Transverse colon (tissue), 4 donors: ENCODE results near the gene TGIF1. TPM values are rescaled to one million over a fixed set of nuclear protein-coding genes. Genes with fewer than 3 reads are reported as not detected.

Experiments
- DNase-seq: peaks from one replicate; pipeline ENCODE4 v3.0.0-alpha.2; 2019
- H3K27ac ChIP-seq, 4 donors: fragments of 200-600 bp; sonication (generic); 2 replicates each; pipeline ENCODE4 v1.5.1; 2016 to 2018; ENCODE audit warnings: inconsistent platforms in 4 of 4
- H3K27me3 ChIP-seq: fragments of 200-600 bp; sonication (generic); 2 replicates; pipeline ENCODE4 v1.5.1; 2017; ENCODE audit warnings: inconsistent platforms
- H3K36me3 ChIP-seq, 4 donors: fragments of 200-600 bp; sonication (generic); 2 replicates each; pipeline ENCODE4 v1.5.1; 2017 to 2019; ENCODE audit warnings: inconsistent platforms in 4 of 4
- H3K4me1 ChIP-seq, 4 donors: fragments of 200-600 bp; sonication (generic); 2 replicates each; pipeline ENCODE4 v1.5.1; 2017 to 2020; ENCODE audit warnings: inconsistent platforms in 4 of 4
- H3K4me3 ChIP-seq, 4 donors: fragments of 200-600 bp; sonication (generic); 1 replicate in 1 of 4; 2 replicates in 3 of 4; pipeline versions ENCODE4 v1.5.1 to v1.6.1; 2017 to 2019; ENCODE audit warnings: inconsistent platforms in 4 of 4
- H3K9me3 ChIP-seq, 2 donors: fragments of 200-600 bp; sonication (generic); 2 replicates each; pipeline ENCODE4 v1.5.1; 2017 to 2019; ENCODE audit warnings: inconsistent platforms in 2 of 2
- EP300 ChIP-seq: sonication (generic); formaldehyde crosslinking; IDR thresholded peaks from one replicate; pipeline ENCODE4 v1.6.1; 2017; ENCODE audit warnings: antibody characterized with exemption, low read depth
- POLR2A ChIP-seq: fragments of 450-650 bp; IDR thresholded peaks from one replicate; pipeline ENCODE4 v1.6.1; 2016; ENCODE audit warnings: antibody characterized with exemption, mild to moderate bottlenecking, moderate library complexity
- POLR2AphosphoS5 ChIP-seq, 3 donors: sonication (generic); formaldehyde crosslinking; IDR thresholded peaks; one replicate each; pipeline ENCODE4 v1.6.1; 2016; ENCODE audit warnings: antibody characterized with exemption in 3 of 3
- WGBS, 2 donors: methylation state at CpG; one replicate each; pipeline ENCODE4 v1.1.5; 2018; ENCODE audit warnings: low coverage in 1 of 2; 5-methylcytosine and 5-hydroxymethylcytosine counted together
- in situ Hi-C, 4 donors: fragments of 200-750 bp; cut with MboI; loops; one replicate each; pipeline versions ENCODE4 v1.15.0 to v1.15.1; 2017; ENCODE audit warnings: low sequenced_read_pairs in 3 of 4, low pct_ligation_motif_present in 1 of 4, low pct_unique_long_range_greater_than_20kb in 1 of 4
- intact Hi-C: fragments of 100-400 bp; cut with DNase I; formaldehyde crosslinking; loops from one replicate; pipeline ENCODE4 v1.15.1; 2023; ENCODE audit warnings: low total_unique reads
- total RNA-seq, 4 donors: library from RNA; depleted of rRNA; stranded (reverse); fragments of >200 nt; gene quantifications; one replicate each; pipeline ENCODE4 v1.1.0, GENCODE V29; 2016
- TF ChIP-seq, protein P1 (sequence below), 5 experiments: fragments of 200-600 bp in 3 of 5; fragments of 450-650 bp in 2 of 5; sonication (generic) in 3 of 5; IDR thresholded peaks; 1 replicate in 2 of 5; 2 replicates in 3 of 5; pipeline ENCODE4 v1.5.1; 2016 to 2017; ENCODE audit warnings: antibody characterized with exemption in 5 of 5, inconsistent platforms in 3 of 5, mild to moderate bottlenecking in 2 of 5, moderate library complexity in 1 of 5

The TGIF1 gene
- total RNA-seq, 4 donors from 2014 or later: 23.2 to 166 (median 53.3) TPM

DNA sequence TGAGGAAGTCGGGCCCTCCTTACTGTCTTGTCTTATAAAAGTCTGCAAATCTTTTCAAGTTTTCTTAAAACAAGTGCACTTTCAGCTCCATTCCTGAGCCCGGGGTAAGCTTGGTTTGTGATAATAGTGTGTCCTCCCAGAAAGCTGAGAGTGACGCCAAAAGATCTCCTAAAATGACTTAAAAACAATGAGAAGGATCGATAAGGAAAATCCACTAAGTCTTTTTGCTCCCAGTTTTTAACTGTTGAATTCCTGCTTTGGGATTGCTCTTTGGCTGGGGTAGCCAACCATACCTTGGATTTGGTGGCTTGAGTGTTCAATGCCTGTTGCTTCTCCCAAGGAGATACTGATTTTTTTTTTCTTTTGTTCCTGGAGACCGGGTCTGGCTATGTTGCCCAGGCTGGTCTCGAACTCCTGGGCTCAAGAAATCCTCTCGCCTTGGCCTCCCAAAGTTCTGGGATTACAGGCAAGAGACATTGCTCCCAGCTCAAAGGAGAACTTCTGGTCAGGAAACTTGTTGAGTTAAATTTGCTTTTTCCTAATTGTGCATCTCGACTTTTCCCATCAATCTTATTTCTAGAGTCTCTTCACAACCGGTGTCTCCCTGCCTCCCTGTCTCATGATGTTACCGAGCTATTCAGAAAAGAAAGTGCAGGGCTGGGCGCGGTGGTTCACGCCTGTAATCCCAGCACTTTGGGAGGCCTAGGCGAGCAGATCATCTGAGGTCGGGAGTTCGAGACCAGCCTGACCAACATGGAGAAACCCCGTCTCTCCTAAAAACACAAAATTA lies 3.0 kb downstream of the TGIF1 start:
- no peaks in the 10 kb centered on the region for H3K27me3 ChIP-seq
- peak overlapping the region; percentile 68 to 87 (median 80) for H3K4me3 ChIP-seq
- peak overlapping the region; percentile 98 to 99 (median 99) for H3K27ac ChIP-seq
- peaks cover 16 to 47% (median 32%) of the 10 kb centered on the region in 4 donors for H3K4me1 ChIP-seq
- WGBS, 2 donors: 27 to 31% methylated on average over 7 to 17 of the region's 17 CpGs
- peak; percentile 37 for DNase-seq
- H3K9me3 ChIP-seq: no peaks in the 10 kb centered on the region
- H3K36me3 ChIP-seq: no peaks in the 10 kb centered on the region
- intact Hi-C loops: loop anchor here (5.0 to 10.0 kb wide), 2 partner anchors 168 to 214 kb away; no protein-coding TSS in a partner anchor
- in situ Hi-C loops: loop anchor here (5.0 to 25.0 kb wide), 4 partner anchors 134 to 168 kb away; no protein-coding TSS in a partner anchor
- TF ChIP-seq, protein P1, sequence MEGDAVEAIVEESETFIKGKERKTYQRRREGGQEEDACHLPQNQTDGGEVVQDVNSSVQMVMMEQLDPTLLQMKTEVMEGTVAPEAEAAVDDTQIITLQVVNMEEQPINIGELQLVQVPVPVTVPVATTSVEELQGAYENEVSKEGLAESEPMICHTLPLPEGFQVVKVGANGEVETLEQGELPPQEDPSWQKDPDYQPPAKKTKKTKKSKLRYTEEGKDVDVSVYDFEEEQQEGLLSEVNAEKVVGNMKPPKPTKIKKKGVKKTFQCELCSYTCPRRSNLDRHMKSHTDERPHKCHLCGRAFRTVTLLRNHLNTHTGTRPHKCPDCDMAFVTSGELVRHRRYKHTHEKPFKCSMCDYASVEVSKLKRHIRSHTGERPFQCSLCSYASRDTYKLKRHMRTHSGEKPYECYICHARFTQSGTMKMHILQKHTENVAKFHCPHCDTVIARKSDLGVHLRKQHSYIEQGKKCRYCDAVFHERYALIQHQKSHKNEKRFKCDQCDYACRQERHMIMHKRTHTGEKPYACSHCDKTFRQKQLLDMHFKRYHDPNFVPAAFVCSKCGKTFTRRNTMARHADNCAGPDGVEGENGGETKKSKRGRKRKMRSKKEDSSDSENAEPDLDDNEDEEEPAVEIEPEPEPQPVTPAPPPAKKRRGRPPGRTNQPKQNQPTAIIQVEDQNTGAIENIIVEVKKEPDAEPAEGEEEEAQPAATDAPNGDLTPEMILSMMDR (IDR thresholded peaks at IDR 0.05): no peak
- no peak for TF ChIP-seq POLR2AphosphoS5 (IDR thresholded peaks at IDR 0.05)

GRCh38 chr18:3453540-3454364 lies 3.8 kb downstream of the TGIF1 start:
- in situ Hi-C loops: loop anchor here (5.0 to 25.0 kb wide), 4 partner anchors 134 to 169 kb away; no protein-coding TSS in a partner anchor
- 14 to 17% methylated on average over 3 to 21 of the region's 21 CpGs for WGBS, 2 donors

GRCh38 chr18:3454365-3455089 lies 4.6 kb downstream of the TGIF1 start:
- Histone ChIP-seq H3K36me3 (peaks cover 0 to 8% (median 0%) of the 10 kb centered on the region in 4 donors), H3K27me3 (no peaks in the 10 kb centered on the region), H3K4me3 (peak overlapping the region; percentile 5 to 87 (median 76)), H3K27ac (peak overlapping the region; percentile 98 to 99 (median 99)), H3K4me1 (peaks cover 32 to 63% (median 46%) of the 10 kb centered on the region in 4 donors), H3K9me3 (no peaks in the 10 kb centered on the region)
- TF ChIP-seq POLR2A (no peak), POLR2AphosphoS5 (IDR thresholded peaks at IDR 0.05) (peak; percentile 35 to 74 (median 70))
- TF ChIP-seq, protein P1 (IDR thresholded peaks at IDR 0.05): peak; percentile 54 to 83 (median 66)
- intact Hi-C loops (loop anchor here (5.0 to 10.0 kb wide), 2 partner anchors 170 to 213 kb away; no protein-coding TSS in a partner anchor), in situ Hi-C loops (loop anchor here (5.0 to 25.0 kb wide), 5 partner anchors 133 to 170 kb away; no protein-coding TSS in a partner anchor)
- peak; percentile 39 for DNase-seq
- 0 to 1% methylated on average over 4 of the region's 4 CpGs for WGBS, 2 donors

More at GRCh38 chr18:3453540-3454364, 3.8 kb downstream of the TGIF1 start:
- peaks cover 24 to 55% (median 38%) of the 10 kb centered on the region in 4 donors for H3K4me1 ChIP-seq
- intact Hi-C loops: loop anchor here (5.0 to 10.0 kb wide), 2 partner anchors 169 to 214 kb away; no protein-coding TSS in a partner anchor
- H3K27ac ChIP-seq: peak overlapping the region; percentile 98 to 99 (median 99)
- no peaks in the 10 kb centered on the region for H3K9me3 ChIP-seq
- TF ChIP-seq POLR2AphosphoS5 (IDR thresholded peaks at IDR 0.05): peak; percentile 23 to 77 (median 59)
- TF ChIP-seq POLR2A: no peak
- no peak for TF ChIP-seq EP300
- TF ChIP-seq, protein P1 (IDR thresholded peaks at IDR 0.05): no peak
- peak; percentile 55 for DNase-seq
- no peaks in the 10 kb centered on the region for H3K27me3 ChIP-seq
- H3K36me3 ChIP-seq: peaks cover 0 to 6% (median 0%) of the 10 kb centered on the region in 4 donors
- peak overlapping the region; percentile 5 to 87 (median 76) for H3K4me3 ChIP-seq
